RWPE1 (cell line): ENCODE measurements around the gene ZDHHC1.

Source experiments
- CTCF ChIA-PET: fragments of 350-600 bp; sonication (Branson Sonifier 250); formaldehyde crosslinking; extraction: SDS; loops from one replicate; lab custom pipeline; 2021; lab: Yijun Ruan, JAX
- POLR2A ChIA-PET: fragments of 400-600 bp; formaldehyde crosslinking; extraction: SDS; loops from one replicate; lab custom pipeline; 2020; ENCODE audit warnings: antibody characterized with exemption; ENCODE audit not compliant: low non-redundant PET; lab: Yijun Ruan, JAX
- DNase-seq: peaks from one replicate; pipeline ENCODE4 v3.0.0; 2012; ENCODE audit warnings: low spot score
- H3K27ac ChIP-seq: fragments of 450-650 bp; 2 replicates; pipeline ENCODE4 v1.5.1; 2017
- CTCF ChIP-seq: fragments of 450-650 bp; conservative IDR thresholded peaks from 2 replicates; pipeline ENCODE4 v1.5.1; 2017; ENCODE audit warnings: low read depth, mild to moderate bottlenecking

ZDHHC1 gene

GRCh38 chr16:67393111-67393787, 23.0 kb downstream of the ZDHHC1 start, which contains the start of gene TPPP3:
TSS of gene TPPP3 (minus strand) at chr16:67393498. CDS start at chr16:67391111, 2,387 bp downstream.
- peak; percentile 46 for TF ChIP-seq CTCF
- ChIA-PET POLR2A (no interaction called here), CTCF (interaction anchor here (0.6 to 1.0 kb wide), 4 partner anchors 10 to 147 kb away, joined by 3 to 6 read pairs (median 4); no protein-coding TSS in a partner anchor)
- no peak within 1 kb of the TSS for H3K27ac ChIP-seq
- peak; percentile 44 for DNase-seq

DNA sequence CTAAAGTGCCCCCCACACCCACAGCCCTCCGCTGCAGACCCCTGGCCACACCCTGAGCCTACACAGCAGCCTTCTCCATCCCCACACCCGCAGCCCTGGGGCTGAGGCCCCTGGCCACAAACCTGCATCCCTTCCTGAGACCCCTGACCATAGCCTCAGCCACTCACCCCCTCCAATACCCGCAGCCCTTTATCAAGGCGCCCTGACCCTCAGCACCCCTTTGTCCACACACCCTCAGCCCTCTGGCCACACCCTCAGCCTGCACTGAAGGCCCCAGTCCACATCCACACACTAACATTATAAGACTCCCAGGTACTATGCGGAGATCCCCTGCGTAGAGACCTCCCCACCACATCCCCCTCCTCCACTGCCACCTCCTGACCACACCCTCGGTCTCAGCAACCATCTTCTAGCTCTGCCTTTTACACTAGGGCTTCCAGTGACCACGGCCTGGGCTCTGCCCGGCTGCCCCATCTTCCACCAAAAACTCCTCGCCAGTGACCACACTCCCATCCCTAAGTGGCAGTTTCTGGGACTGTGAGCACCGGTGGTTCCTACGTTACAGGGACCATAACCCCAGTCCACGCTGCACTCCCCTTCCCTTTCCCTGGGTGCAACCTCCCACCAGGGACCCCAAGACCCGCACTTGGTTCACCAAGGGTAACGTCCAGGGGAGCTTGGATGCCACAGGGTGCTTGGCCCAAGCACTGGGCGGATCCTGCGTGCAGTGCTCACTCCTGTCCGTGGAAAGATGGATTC, 23.8 kb downstream of the ZDHHC1 start:
- H3K27ac ChIP-seq, result peak overlapping the region; percentile 34; the same call in 1 of the 2 replicates
- DNase-seq, result no peak
- ChIA-PET CTCF (interaction anchor here (0.6 kb wide), 1 partner anchor 49 kb away, joined by 6 read pairs; no protein-coding TSS in a partner anchor), POLR2A (no interaction called here)
- no peak for TF ChIP-seq CTCF

DNA sequence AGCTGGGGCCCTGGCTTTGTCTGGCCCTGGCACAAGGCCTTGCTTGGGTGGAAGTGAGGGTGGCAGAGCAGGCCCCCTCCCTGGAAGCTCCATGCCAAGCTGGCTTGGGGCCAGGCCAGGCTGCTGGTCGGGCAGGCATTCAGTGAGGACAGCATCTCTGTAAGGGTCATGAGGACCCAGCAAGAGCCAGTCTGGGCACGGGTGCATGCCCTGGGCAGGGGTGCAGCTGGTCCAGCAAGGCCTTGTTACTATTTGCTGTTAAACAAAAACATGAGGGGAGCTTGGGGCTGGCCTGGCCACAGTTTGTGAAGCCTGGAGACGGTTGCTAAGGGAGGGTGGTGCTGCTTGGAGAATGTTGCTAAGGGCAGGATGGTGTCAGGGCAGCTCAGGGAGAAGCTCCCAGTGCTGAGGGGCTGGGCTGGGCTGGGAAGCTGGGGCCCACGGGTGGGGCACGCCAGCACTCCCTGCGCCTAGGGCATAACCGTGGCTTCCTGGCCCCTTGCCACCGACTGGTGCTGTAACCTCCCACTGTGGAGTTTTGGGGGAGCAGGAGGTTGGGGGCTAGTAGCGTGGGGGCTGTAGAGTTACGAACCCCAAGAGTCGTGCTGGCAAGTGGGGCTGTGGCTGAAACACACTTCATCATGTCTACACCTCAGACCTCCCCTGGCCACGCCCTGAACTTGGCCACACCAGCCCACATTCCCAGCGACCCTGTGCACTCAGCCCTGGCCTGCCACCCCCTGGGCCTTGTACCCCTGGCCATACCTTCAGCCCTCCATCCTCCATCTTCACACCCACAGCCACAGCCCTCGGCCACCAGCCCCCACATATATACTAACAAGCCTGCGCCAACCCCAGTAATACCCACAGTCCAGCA, 24.6 kb downstream of the ZDHHC1 start:
- no peak for DNase-seq
- H3K27ac ChIP-seq, result peak overlapping the region; percentile 34
- CTCF ChIA-PET, result no interaction called here
- POLR2A ChIA-PET, result interaction anchor here (0.6 kb wide), 1 partner anchor 98 kb away, joined by 4 read pairs; no protein-coding TSS in a partner anchor
- TF ChIP-seq CTCF, result no peak

- peak overlapping the region; percentile 34 for H3K27ac ChIP-seq
- DNase-seq, result no peak
- POLR2A ChIA-PET, result interaction anchor here (0.6 kb wide), 1 partner anchor 98 kb away, joined by 4 read pairs; no protein-coding TSS in a partner anchor
- no peak for TF ChIP-seq CTCF
- CTCF ChIA-PET, result interaction anchor here (0.9 kb wide), 1 partner anchor 38 kb away, joined by 3 read pairs; no protein-coding TSS in a partner anchor
Measured at GRCh38 chr16:67390816-67391423, 25.4 kb downstream of the ZDHHC1 start.

- ChIA-PET CTCF (interaction anchor here (0.6 to 0.9 kb wide), 2 partner anchors 38 to 103 kb away, joined by 3 read pairs; no protein-coding TSS in a partner anchor), POLR2A (no interaction called here)
- H3K27ac ChIP-seq, result no peak overlapping the region
- no peak for DNase-seq
- TF ChIP-seq CTCF, result no peak
Measured at GRCh38 chr16:67389911-67390815, 26.1 kb downstream of the ZDHHC1 start.
